Erythroblast (primary cell): ENCODE data around the gene TEAD1.

ENCODE experiments used
- DNase-seq, 2 experiments: peaks; one replicate each; lab custom pipeline; 2025; lab: John Stamatoyannopoulos, UW
- GATA1 ChIP-seq: IDR thresholded peaks from 2 replicates; pipeline ENCODE4 v1.6.1; 2011; ENCODE audit warnings: low read depth, mild to moderate bottlenecking, control low read depth, low read length, moderate library complexity
- POLR2A ChIP-seq: IDR thresholded peaks from 2 replicates; pipeline ENCODE4 v1.6.1; 2011; ENCODE audit warnings: mild to moderate bottlenecking, low read length

The TEAD1 gene

GRCh38 chr11:12813371-12814225 is 139.4 kb downstream of the TEAD1 start:
- DNase-seq, result no peak
- no peak for TF ChIP-seq POLR2A
- TF ChIP-seq GATA1, result no peak

- no peak for DNase-seq
- TF ChIP-seq POLR2A (no peak), GATA1 (no peak)
These were observed 140.9 kb downstream of the TEAD1 start for GRCh38 chr11:12815129-12815480.

DNA sequence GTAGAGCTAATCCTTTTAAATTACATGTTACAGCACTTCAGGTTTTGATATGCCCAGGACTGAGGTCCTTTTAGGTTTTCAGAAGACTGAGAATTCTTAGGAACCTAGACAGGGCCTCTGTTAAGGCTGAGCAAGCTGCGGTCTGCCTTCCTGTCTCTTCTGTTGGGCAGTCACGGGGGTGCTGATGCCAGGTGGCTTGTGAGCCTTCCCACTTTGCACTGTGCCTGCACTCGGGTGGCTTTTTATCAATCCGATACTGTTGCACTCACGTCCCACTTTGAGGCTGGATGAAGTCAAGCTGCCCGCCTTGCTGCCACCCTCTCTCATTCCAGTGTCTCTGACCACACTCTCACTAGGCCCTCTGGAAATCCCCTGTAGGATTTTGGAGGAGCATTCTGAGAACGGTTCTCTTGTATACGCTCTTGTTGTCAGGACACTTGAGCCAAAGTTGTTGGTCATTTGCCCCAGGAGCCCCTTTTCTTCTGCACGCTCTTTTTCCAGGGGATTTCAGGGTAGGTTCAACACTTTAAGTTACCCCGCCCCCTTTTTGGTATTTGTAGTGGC is 141.8 kb downstream of the TEAD1 start:
- no peak for TF ChIP-seq POLR2A
- TF ChIP-seq GATA1, result no peak
- no peak for DNase-seq

DNA sequence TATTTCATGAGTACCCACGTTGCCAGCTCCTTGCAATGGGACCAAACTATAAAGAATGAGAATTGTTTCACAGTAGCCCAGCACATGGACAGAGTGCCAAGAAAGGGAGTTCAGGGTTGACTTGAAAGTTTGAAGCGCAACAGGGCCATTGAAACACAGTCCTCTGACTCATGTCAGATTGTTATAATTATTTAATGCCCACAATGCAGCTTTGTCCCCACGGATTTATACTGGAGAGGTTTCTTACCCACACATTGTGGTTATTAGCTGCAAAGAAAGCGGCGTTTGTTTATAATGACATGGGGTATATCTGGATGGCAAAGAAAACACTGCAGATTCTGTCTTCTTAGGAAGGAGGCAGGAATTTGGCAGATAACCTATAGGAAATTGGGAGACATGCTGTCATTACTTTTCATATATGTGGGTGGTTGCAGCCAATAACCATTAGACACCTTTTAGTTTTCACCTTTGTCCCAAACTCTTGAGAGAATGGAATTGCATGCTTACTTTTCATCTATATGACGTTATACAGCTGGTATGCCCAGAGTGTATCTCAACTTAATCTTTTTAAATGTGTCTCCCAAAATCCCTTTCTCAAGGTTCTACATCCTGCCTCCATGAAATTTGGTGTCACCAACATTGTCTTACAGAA is 143.6 kb downstream of the TEAD1 start:
- TF ChIP-seq GATA1 (no peak), POLR2A (no peak)
- no peak for DNase-seq

DNA sequence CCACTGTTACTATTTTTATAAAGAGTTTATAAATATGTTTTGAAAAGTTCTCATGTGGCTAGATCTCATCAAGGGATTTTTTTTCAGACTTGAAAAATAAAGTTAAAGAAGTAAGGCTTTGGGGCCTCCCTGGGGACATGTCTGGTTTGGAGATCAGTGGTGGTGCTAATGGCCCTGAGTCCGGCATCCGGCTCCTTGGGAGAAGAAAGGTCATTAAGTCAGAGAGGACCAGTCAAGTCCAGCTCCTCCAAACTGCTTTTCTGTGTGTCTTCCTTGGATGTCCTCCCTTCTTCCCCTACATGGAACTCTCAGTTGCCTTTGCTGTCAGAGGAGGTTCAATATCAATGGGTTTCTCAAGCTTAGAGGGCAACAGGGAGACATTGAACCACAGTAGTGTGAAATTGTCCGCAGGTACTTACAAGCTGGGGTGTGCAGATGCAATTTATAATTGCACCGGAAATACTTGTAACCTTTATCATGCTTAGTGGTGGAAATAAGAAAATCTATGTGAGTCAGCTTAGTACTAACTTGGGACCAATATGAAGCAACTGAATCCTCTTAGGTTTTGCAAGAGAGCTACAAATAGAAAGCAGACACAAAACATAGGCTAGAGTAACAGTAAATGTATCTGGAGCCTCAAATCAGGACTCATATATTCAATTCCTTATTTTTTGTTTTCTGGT is 144.3 kb downstream of the TEAD1 start:
- DNase-seq, result no peak

DNA sequence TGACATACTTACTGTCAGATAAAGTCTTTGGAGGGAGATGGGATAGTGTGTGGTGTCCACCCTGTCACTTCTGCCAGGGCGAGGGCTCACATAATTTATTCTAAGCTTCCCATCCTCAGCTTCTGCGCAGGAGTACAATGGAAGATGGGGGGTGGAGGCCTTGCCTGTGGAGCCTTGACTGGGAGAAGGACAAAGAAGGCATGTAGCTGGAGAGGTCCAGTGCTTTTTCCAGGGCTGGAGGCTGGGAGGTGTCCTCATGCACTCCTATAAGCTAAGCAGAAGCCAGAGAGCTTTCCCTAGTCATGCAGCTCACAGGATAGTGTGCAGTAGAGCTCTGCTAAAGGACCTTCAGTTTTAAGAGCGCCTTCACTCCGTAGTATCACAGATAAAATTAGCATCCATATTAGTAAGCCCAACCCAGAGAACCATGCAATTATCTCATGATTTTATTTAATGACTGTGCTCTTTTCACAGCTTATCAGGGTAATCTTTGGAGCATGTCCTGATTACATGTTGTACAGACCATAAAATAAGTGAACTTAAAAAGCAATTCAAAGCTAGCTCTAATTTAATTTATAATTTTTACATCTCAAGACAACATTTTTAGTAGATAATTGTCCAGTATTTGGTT is 148.3 kb downstream of the TEAD1 start:
- TF ChIP-seq POLR2A (no peak), GATA1 (no peak)
- DNase-seq, result no peak

More for the DNA sequence above, 144.3 kb downstream of the TEAD1 start:
- TF ChIP-seq GATA1, result no peak
- TF ChIP-seq POLR2A, result no peak

- TF ChIP-seq GATA1 (no peak), POLR2A (no peak)
These were observed 150.2 kb downstream of the TEAD1 start for GRCh38 chr11:12824281-12825041.

DNA sequence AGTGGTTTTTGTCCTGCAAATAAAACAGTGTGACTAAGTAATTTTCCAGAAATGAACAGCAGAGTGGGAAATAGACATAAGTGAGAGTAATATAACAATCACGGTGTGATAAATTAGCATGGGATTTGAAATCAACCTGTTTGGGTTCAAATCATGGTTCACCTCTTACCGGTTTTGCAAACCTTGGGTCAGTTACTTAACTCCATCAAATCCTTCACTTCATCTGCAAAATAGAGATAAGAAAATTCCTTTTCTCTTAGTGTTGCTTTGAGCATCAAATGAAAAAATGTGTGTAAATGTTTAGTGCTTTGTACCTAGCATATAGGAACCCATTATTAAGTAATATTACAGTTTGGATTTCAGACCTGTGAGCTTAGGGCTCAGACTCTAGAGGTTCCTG is 152.2 kb downstream of the TEAD1 start:
- TF ChIP-seq POLR2A (no peak), GATA1 (no peak)
- no peak for DNase-seq

More at GRCh38 chr11:12824281-12825041, 150.2 kb downstream of the TEAD1 start:
- no peak for DNase-seq

GRCh38 chr11:12827369-12827768 is 153.1 kb downstream of the TEAD1 start:
- DNase-seq, result no peak
- TF ChIP-seq POLR2A (no peak), GATA1 (no peak)

DNA sequence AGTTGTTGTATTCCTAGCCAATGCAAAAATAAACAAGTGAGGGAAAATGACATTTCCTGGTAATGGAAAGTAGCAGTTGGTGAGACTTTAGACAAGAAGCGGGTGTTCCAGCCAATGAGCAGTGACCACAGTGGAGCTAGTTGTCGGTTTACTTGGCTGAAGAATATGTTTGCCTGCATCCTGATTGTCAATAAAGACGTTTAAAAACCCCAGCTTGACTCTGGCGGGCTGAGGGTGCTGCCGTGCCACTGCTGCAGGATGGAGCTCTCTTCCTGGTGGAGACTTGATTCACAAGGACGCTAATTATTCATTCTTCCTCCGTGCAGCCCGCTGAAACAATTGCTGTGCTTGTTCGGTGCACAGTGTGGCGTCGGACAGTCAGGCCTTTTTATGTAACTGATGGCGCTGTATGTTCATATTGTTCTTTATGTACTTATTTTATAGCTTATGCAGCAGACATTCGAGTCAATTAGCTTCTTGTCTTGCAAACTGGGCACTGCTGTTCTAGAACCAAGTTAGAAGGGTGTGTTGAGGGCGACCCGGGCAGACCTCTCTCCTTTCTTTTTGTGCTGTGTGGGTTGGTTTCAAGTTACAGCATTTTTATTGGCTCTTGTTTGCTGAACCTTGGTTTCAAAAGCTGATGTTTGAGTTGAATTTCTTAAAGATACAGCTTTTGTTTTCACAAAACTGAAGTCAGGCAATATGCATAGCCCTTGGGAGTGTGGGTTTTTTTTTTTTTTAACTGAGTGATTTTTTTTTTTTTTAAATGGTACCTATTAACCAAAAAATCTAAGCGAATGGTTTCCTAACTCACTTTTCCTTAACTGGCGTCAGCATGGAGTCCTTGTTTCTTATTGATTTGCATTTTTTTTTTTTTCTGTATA is 153.9 kb downstream of the TEAD1 start:
- peak; percentile 51 for TF ChIP-seq POLR2A
- TF ChIP-seq GATA1, result no peak

DNA sequence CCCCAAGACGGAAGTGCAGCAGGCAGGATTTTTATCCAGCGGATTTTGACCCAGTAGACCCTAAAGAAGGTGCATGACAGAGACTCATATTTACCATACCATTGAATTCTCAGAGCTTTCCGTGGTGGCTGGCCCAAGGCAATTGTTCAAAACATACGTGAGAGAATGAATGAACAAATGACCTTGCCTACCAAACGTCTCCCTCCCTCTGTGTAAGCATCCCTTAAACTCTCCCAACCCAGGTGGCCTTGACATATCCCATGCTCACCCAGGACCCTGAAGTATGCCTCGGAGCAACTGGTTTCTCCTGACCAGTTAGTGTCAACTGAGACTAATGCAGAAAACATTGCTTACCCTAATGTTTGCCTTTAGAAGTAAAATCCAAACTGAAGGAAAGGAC is 154.9 kb downstream of the TEAD1 start:
- DNase-seq, result no peak

More for the DNA sequence above, 153.9 kb downstream of the TEAD1 start:
- DNase-seq, result peak; percentile 28 to 36

DNA sequence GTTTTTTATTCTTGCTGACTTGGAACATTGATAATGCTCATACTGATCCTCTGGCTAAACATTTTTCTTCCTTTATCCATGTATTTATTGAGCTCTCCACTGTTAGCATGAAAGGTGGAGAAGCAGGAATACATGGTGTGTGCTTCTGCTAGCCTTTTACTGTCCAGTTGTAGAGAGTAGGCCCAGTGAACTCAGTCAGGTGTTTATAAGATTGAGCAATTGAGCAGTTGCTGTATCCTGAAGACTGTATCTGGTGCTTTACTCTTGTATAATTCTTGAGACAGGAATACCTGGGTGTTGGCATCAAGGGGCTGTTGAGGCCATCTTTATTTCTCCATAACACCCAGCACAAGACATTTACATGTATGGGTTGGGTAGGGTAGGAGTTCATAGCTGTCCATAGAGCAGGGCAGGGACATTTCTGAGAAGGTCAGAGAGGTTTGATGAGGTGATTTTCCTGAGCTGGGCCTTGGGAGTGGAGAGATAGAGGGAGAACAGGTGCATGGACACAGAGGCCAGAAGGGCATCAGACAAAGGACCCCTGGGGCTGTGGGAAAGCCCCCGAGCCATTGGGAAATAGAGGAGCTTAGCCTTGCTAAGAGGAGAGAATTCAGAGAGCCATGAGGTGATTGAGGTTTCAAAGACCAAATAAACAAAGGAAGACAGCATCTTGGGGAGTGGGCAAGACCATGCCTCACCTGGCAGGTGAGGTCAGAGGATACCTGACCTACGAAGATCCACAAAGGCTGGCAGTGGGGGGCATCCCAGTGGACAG is 155.5 kb downstream of the TEAD1 start:
- DNase-seq, result no peak
- TF ChIP-seq POLR2A, result no peak
- TF ChIP-seq GATA1, result no peak

More for the DNA sequence above, 154.9 kb downstream of the TEAD1 start:
- TF ChIP-seq POLR2A (no peak), GATA1 (no peak)
